NCI-H748 (cell line): Measurements from ENCODE around the gene MLLT3.

Experiments used
- DNase-seq: peaks from one replicate; lab custom pipeline; 2025; ENCODE audit not compliant: unreplicated experiment; lab: John Stamatoyannopoulos, UW

MLLT3 gene

DNA sequence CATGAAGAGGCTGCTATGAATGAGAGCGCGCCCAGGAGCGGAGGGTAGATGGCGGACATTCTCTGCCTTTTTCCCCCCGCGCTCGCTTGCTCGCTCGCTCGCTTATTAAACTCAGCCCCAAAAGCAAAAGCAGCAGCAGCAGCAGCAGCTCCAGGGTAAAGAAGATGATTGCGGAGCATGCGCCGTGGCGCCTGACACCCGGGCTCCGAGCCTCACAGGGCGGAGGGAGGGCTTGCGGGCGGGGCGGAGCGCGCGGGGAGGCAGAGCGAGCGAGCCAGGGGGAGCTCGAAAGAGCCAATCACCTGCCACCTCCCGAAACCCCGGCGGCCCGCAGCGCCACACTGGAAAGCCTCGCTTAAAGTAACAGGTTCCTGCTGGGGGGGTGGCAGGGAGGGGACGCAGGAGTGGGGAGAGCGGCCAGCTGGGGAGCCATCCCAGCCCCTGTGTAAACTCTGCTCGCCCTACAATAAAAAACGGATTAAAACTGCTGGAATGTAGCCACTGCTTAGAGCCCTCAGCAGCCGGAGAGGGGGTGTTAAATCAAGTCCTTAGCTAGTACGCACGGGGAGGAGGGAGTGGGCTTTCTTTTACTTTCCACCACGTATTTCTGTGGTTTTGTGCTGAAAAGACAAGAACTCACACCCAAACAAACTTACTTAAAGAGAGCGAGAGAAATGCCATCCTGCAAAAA, at the start of gene MLLT3:
Gene MLLT3 (minus strand): TSS at position 170 of the 691 bp plus-strand sequence.
- peak; percentile 98 for DNase-seq

GRCh38 chr9:20671635-20672034, 49.3 kb upstream of the MLLT3 start:
- no peak for DNase-seq

DNA sequence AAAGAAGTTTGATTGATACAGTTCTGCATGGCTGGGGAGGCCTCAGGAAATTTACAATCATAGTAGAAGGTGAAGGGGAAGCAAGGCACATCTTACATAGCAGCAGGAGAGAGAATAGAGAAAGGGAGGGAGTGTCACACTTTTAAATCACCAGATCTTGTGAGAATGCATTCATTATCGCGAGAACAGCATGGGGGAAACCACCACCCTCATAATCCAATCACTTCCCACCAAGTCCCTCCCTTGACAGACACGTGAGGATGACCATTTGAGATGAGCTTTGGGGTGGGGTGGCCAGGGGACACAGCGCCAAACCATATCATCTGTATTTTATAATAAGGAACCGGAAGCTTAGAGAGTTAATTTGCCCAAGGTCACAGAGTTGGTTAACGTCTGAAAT, 48.1 kb upstream of the MLLT3 start:
- DNase-seq = no peak

GRCh38 chr9:20664501-20664900, 42.2 kb upstream of the MLLT3 start:
- DNase-seq = no peak

DNA sequence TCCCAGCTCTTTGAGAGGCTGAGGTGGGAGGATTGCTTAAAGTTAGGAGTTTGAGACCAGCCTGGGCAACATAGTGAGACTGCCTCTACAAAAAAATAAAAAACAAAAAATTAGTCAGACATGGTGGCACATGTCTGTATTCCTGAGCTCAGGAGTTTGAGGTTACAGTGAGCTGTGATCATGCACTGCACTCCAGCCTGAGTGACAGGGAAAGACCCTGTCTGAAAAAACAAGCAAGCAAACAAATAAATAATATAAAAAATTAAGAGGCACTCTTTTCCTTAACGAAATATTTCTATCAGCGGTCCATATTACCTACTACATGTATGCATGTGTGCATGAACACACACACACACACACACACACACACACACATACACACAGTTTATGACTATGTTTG, 40.8 kb upstream of the MLLT3 start:
- DNase-seq = no peak

GRCh38 chr9:20662156-20662555, 39.9 kb upstream of the MLLT3 start:
- peak; percentile 79 for DNase-seq

DNA sequence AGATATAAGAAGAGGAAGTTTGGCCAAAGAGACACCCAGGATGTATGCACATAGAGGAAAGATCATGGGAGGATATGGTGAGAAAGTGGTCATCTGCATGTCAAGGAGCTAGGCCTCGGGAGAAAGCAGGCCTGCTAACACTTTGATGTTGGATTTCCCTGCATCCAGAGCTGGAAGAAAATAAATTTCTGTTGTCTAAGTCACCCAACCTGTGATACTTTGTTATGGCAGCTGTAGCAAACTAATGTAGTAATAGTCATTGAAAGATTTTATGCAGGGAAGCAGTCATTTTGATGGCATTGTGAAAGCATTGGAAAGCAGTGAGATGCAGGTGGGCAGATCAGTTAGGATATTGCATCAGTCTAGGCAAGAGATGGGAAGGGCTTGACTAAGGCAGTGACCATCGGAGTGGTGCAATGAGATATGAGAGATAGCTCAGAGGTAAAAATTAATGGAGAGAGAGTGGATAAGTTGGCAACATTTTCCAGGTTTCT, 37.2 kb upstream of the MLLT3 start:
- no peak for DNase-seq

GRCh38 chr9:20658677-20659473, 36.6 kb upstream of the MLLT3 start:
- DNase-seq = peak; percentile 34

- DNase-seq = peak; percentile 44
These were observed 36.0 kb upstream of the MLLT3 start for GRCh38 chr9:20658246-20658667.

- no peak for DNase-seq
These were observed 29.6 kb upstream of the MLLT3 start for GRCh38 chr9:20651939-20652338.

- DNase-seq = peak; percentile 53
These were observed 28.5 kb upstream of the MLLT3 start for GRCh38 chr9:20650750-20651299.

GRCh38 chr9:20650313-20650712, 28.0 kb upstream of the MLLT3 start:
- DNase-seq = no peak

GRCh38 chr9:20649381-20649780, 27.1 kb upstream of the MLLT3 start:
- DNase-seq = peak; percentile 55

DNA sequence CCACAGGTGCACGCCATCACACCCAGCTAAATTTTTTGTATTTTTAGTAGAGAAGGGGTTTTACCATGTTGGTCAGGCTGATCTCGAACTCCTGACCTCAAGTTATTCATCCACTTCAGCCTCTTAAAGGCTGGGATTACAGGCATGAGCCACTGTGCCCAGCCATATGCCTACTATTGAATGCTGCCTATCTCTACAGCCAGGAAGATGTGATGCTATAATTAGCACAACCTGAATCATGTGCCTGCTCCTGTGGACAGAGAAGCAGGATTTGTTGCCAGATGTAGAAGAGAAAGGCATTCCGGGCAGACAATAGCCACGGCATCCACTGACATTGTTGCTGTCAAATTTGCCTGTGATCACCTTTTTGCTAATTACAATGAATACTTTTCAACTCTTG, 24.4 kb upstream of the MLLT3 start:
- DNase-seq = no peak

GRCh38 chr9:20643660-20644059, 21.4 kb upstream of the MLLT3 start:
- DNase-seq = no peak

GRCh38 chr9:20642045-20642444, 19.7 kb upstream of the MLLT3 start:
- no peak for DNase-seq

DNA sequence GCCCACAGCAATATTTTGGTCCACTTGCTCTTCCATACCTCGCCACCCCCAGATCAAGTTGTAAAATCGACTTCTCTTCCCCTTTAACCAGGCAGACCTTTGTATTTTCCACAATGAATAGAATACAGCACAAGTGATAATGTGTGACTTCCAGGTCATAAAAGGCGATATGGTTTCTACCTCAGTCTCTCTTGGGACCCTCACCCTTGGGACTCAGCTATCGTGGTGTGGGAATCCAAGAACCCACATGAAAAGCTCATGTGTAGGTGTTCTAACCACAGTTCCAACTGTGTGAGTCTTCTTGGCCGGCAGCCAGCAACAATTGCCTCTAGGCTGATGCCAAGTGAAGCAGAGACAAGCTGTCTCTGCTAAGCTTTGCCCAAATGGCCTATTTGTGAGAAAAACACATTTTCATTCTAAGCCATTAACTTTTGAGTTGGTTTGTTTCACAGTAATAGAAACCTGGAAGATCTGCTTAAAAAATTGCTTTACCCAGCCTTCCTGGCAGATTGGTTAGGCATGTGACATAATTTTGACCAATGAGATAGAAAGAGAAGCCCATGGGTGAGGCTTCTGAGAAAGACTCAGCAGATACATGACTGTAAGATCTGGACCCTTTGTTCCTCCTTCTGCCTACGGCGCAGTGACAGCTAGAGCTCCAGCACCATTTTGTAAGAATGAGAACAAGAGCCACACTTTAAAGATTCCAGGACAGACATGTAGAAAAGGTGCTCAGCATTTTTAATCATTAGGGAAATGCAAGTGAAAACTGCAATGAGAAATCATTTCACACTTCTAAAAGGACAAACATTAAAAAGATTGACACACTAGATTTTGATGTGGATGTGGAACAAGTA, 18.3 kb upstream of the MLLT3 start:
- DNase-seq = peak; percentile 68

DNA sequence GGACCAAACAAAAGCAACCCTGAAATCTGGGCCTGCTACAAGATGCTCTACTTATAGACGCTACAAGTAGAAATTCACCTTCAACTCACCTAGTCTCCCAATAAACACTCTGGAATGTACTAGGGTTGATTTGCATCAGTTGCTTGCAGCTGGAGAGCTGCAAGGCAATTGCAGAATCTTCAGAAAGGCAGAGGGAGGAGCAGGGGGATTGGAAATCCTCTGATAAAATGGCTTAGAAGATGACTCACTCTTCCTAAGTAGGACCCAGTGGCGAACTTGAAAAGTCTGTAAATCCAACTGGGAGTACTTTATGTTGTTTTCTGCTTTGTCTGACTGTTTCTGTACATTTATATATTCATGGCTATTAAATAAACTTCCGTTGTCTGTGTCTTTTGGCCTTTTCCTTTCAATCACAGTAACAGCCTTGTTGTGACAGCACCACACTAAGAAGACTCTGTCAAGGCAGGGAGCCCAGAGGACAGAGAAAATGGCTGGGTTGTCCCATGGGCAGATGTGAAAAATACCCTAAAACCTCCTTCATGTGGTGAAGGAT, 14.7 kb upstream of the MLLT3 start:
- DNase-seq = no peak

DNA sequence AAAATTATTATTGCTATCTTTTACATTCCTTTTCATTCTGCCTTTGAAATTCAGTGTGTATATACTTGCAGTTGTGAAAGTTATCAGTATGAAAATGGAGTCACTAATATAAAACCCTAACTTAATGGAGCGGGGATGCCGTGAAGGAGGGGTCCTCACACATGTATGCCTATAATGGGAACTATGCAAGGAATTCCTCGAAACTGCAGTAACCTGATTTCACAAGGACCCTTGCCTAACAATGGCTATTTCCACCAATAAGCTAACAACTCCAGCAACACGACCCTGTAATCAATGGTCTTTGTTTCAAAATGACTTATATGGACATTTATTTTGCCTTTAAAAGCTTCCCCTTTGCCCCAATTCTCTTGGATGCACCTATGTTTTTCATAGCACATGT, 12.6 kb upstream of the MLLT3 start:
- no peak for DNase-seq

GRCh38 chr9:20632705-20633104, 10.4 kb upstream of the MLLT3 start:
- no peak for DNase-seq
